OCI-LY3 (cell line): ENCODE results near the gene GCSH.

ENCODE experiments used
- CTCF ChIP-seq: fragments of 200-600, 300-600 bp; sonication (generic); IDR thresholded peaks from 2 replicates; pipeline ENCODE4 v1.5.1; 2014; ENCODE audit warnings: antibody characterized with exemption, low read length, low read depth
- EZH2phosphoT487 ChIP-seq: fragments of 200-600 bp; shearing (Covaris generic); IDR thresholded peaks from 2 replicates; pipeline ENCODE4 v1.6.1; 2018; ENCODE audit warnings: antibody characterized with exemption, mixed run types, low read depth

GRCh38 chr16:81061871-81062608 is 34.2 kb downstream of the GCSH start:
- TF ChIP-seq CTCF (no peak), EZH2phosphoT487 (no peak)
